ENCODE data around the gene TLCD5. TPM values are rescaled to one million over a fixed set of nuclear protein-coding genes. Genes with fewer than 3 reads are reported as not detected.

TLCD5 gene
- total RNA-seq, 1 experiment from 2014 or later: 7.1 TPM

DNA sequence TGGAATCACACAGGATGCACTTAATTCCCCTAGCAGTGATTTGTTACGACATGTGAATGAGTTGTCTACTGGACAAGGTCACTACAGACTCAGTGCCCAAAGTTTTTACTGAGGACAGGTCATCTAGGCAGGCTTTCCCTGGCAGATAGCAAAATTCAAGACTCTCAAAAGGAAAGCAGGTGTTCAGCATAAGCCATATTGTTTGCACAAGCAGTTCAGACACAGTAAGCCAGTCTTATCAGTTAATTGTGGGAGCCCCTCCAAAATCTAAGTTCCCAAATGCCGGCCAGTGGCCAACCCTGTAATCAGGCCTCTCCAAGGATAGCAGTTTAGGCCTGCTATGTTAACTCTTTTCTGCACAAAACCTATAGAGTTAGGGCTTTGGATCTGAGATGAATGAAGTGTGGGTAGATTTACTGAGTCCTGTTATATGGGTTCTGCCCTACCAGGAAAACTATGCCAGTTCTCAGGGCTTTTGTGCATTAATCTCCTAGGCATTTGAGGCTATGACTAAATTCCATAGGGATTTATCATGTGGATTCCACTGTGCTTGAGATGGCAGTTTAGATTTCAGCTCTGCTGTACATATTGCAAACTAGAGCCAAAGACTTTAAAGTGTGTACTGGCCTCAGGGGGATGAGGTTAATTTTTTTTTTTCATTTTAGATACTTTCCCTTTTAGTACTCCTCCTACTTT is 6.3 kb downstream of the TLCD5 start:
- Histone ChIP-seq H3K4ac (ENCODE audit: low read depth, low read length) (no peak overlapping the region), H3K4me2 (ENCODE audit: insufficient read depth, insufficient read length, low read length) (no peak overlapping the region), H3K9ac (ENCODE audit: extremely low read depth, insufficient read length, low read length) (no peak overlapping the region), H3K27ac (ENCODE audit: insufficient read length, low read depth, low read length) (no peak overlapping the region), H2BK12ac (ENCODE audit: insufficient read length, low read depth, low read length) (no peak overlapping the region), H2BK120ac (ENCODE audit: low read depth, low read length, poor library complexity, severe bottlenecking) (no peak overlapping the region), H3K79me2 (ENCODE audit: insufficient read depth, low read length) (no peaks in the 10 kb centered on the region), H2AK5ac (ENCODE audit: insufficient read length, low read length) (no peak overlapping the region), H3T11ph (ENCODE audit: low read length) (no peak overlapping the region), H3K9me3 (ENCODE audit: control insufficient read depth, low read depth, low read length) (no peaks in the 10 kb centered on the region), H4K20me1 (ENCODE audit: control insufficient read depth, insufficient read depth, insufficient read length) (no peaks in the 10 kb centered on the region), H4K8ac (replicated peaks; ENCODE audit: insufficient read length, low read depth, low read length) (no peak overlapping the region), H3K27me3 (ENCODE audit: insufficient read depth, low read length) (no peaks in the 10 kb centered on the region), H3K18ac (ENCODE audit: insufficient read length, low read depth, low read length) (no peak overlapping the region), H2BK20ac (ENCODE audit: low read depth, low read length, poor library complexity, severe bottlenecking) (no peak overlapping the region), H3K79me1 (ENCODE audit: insufficient read depth, low read depth, low read length, poor library complexity, severe bottlenecking) (no peaks in the 10 kb centered on the region), H3K23ac (ENCODE audit: insufficient read length, low read depth, low read length) (no peak overlapping the region), H2BK5ac (ENCODE audit: insufficient read length, low read length) (no peak overlapping the region), H2BK15ac (ENCODE audit: low read depth, low read length) (no peak overlapping the region), H3K23me2 (ENCODE audit: insufficient read length, low read depth, low read length, poor library complexity, severe bottlenecking) (peaks cover 8% of the 10 kb centered on the region), H3K56ac (ENCODE audit: insufficient read length, low read depth, low read length) (no peak overlapping the region), H3K14ac (ENCODE audit: insufficient read depth, low read length) (no peak overlapping the region), H4K91ac (ENCODE audit: insufficient read length, low read depth, low read length) (no peak overlapping the region), H2AFZ (ENCODE audit: low read length) (no peak overlapping the region), H4K5ac (ENCODE audit: insufficient read length, low read depth, low read length) (no peak overlapping the region), H3K4me1 (ENCODE audit: insufficient read depth, low read length) (no peaks in the 10 kb centered on the region)
- no peak for DNase-seq
- H3K36me3 Mint-ChIP-seq (ENCODE audit: insufficient read depth in 1 of 3, low read depth in 3 of 3): peaks cover 9 to 22% (median 17%) of the 10 kb centered on the region in 3 experiments; a peak in 6 of 7 replicates
- WGBS (ENCODE audit: extremely low coverage, insufficient read length, low lambda C conversion rate): no CpG with 5 or more reads among the region's 2 CpGs
- H3K4me3 Mint-ChIP-seq: no peak overlapping the region
- H3K9me3 Mint-ChIP-seq: no peaks in the 10 kb centered on the region
- peaks cover 9 to 10% of the 10 kb centered on the region in 2 experiments for H3K4me1 Mint-ChIP-seq
- no peaks in the 10 kb centered on the region for H3K27me3 Mint-ChIP-seq (ENCODE audit: low read depth)
- TF ChIP-seq, protein P1, sequence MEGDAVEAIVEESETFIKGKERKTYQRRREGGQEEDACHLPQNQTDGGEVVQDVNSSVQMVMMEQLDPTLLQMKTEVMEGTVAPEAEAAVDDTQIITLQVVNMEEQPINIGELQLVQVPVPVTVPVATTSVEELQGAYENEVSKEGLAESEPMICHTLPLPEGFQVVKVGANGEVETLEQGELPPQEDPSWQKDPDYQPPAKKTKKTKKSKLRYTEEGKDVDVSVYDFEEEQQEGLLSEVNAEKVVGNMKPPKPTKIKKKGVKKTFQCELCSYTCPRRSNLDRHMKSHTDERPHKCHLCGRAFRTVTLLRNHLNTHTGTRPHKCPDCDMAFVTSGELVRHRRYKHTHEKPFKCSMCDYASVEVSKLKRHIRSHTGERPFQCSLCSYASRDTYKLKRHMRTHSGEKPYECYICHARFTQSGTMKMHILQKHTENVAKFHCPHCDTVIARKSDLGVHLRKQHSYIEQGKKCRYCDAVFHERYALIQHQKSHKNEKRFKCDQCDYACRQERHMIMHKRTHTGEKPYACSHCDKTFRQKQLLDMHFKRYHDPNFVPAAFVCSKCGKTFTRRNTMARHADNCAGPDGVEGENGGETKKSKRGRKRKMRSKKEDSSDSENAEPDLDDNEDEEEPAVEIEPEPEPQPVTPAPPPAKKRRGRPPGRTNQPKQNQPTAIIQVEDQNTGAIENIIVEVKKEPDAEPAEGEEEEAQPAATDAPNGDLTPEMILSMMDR (conservative IDR thresholded peaks at IDR 0.05): no peak
- H3K27ac Mint-ChIP-seq: no peak overlapping the region
